GM18870 (cell line): ENCODE measurements around the gene KCNN1.
"Not testable (repeated sequence)": the region's sequence is repeated elsewhere in the genome, so short reads cannot be mapped to it uniquely, and the experiment has no call there.

Source experiments
- ATAC-seq: cut with Tn5 transposase; IDR thresholded peaks from one replicate; pipeline ENCODE4 v1.9.1; 2021; ENCODE audit warnings: moderate library complexity; ENCODE audit not compliant: unreplicated experiment

Gene KCNN1

DNA sequence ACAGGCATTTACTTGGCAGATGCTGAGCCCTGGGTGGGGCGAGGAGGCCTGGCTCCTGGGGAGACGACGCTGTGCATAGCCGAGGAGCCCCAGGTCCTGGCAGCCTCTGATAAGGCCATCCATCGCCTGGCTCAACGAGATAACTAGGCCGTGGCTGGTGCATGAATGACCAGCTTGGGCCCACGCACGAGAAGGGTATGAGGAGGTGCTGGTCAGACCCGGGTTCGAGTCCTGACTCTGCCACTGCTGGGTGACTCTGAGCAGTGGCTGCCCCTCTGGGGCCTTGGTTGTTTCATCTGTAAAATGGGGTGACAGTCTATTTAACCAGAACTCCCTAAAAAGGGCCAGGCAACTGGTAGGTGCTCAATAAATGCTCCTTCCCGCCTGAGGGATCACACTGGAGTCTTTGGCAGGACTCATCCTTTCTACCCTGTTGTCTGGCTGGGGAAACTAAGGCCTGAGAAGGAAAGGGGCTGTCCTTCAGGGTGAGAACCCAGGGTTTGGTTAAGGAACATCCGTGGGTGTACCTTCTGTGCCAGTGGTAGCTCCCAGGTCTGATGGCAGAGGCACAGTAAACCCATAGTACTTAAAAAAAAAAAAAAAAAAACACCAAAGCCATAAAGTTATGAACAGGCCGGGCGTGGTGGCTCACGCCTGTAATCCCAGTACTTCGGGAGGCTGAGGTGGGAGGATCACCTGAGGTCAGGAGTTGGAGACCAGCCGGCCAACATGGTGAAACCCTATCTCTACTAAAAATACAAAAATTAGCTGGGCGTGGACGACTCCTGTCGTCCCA is 33.0 kb downstream of the KCNN1 start:
- ATAC-seq: no peak

DNA sequence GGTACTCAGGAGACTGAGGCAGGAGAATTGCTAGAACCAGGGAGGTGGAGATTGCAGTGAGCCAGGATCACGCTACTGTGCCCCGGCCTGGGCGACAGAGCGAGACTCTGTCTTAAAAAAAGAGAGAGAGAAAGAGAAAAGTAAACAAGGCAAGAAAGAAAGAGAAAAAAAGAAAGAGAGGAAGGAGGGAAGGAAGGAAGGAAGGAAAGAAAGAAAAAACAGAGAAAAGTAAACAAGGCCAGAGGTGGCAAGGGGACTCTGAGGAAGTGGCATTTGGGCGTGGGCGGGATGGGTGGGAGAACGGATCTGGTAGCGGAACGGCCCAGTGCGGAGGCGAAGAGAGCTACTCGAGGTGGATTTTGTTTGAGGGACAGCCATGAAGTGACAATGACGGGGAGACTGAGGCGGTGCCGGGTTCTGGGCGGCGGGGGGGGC is 33.6 kb downstream of the KCNN1 start:
- ATAC-seq: no peak

DNA sequence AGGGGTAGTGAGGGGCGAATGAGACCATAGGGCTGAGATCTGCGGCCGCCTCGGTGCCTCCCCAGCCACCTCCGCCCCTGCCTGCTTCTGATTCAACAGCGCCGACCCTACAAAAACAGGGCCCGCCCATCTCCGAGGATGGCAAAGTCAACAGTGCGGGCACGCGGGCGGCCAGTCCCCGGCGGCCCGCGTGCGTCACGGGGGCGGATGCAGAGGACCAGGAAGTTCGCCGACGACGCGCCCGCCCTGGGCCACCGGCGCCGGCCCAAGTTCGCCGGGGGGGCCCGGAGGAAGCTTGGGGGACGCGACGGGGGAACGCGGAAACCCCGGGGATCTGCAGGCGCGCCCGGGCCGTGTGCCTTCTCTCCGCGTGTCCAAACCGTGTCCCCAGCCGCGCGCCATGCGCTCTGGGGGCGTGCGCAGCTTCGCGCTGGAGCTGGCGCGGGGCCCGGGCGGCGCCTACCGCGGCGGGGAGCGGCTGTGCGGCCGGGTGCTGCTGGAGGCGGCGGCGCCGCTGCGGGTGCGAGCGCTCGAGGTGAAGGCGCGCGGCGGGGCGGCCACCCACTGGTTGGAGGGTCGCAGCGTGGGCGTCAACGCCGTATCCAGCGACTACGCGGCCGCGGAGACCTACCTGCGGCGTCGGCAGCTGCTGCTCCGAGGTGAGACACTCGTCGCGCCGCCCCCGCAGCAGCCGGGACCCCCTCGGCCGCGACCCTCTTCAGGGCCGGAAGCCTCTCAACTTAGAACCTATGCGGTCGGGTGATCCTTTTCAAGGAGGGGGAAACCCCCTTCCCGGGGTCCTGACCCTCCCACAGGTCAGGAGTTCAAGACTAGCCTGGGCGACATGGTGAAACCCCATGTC is 34.2 kb downstream of the KCNN1 start:
- no peak for ATAC-seq

DNA sequence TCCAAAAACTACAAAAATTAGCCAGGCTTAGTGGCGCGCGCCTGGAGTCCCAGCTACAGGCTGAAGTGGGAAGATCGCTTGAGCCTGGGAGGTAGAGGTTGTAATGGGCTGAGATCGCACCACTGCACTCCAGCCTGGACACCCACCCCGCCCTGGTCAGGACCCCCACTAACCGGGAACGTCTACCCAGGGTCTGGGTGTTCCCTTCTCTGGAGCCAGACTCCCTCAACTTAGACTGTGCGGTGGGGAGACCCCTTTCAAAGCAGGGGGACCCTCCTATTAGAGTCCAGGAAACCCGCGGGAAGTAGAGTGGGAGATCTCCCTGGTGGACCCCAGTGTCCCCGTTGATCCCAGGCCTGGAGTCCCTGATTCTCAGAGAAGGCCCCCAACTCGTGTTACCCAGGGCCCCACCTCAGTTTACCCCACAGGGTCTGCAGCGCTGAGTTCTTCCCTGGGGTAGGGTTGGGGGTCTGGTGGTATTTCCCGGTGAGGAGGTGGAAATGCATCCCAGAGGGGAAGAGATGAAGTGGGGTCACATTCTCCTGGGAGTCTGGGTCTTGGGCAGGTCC is 35.0 kb downstream of the KCNN1 start:
- no peak for ATAC-seq

DNA sequence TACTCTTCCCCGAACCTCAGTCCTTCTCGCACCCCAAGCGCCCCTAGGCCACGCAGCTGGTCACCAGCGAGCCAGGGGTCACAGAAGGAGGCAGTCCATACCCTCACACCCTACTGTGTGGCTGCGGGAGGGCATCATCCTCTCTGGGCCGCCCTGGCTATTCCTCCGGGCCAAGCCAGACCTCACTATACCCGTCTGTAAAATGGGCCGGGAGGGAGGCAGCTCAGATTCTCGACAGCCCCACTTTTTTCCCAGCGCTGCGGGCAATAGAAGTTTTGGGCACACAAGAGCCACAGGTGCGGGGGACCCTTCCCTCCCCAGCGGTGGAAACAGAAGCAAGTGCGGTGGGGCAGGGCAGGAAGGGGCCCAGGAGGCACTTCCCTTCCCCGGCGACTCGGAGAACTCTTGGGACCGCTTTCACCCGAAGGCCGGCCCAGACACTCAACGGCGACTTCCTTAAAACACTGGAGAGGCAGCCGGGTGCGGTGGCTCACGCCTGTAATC is 35.5 kb downstream of the KCNN1 start:
- ATAC-seq: no peak

DNA sequence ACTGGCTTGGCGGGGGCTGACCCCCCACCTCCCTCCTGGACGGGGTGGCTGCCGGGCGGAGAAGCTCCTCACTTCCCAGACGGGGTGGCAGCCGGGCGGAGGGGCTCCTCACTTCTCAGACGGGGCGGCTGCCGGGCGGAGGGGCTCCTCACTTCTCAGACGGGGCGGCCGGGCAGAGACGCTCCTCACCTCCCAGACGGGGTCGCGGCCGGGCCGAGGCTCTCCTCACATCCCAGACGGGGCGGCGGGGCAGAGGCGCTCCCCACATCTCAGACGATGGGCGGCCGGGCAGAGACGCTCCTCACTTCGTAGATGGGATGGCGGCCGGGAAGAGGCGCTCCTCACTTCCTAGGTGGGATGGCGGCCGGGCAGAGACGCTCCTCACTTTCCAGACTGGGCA is 38.8 kb downstream of the KCNN1 start:
- not testable (repeated sequence) for ATAC-seq

DNA sequence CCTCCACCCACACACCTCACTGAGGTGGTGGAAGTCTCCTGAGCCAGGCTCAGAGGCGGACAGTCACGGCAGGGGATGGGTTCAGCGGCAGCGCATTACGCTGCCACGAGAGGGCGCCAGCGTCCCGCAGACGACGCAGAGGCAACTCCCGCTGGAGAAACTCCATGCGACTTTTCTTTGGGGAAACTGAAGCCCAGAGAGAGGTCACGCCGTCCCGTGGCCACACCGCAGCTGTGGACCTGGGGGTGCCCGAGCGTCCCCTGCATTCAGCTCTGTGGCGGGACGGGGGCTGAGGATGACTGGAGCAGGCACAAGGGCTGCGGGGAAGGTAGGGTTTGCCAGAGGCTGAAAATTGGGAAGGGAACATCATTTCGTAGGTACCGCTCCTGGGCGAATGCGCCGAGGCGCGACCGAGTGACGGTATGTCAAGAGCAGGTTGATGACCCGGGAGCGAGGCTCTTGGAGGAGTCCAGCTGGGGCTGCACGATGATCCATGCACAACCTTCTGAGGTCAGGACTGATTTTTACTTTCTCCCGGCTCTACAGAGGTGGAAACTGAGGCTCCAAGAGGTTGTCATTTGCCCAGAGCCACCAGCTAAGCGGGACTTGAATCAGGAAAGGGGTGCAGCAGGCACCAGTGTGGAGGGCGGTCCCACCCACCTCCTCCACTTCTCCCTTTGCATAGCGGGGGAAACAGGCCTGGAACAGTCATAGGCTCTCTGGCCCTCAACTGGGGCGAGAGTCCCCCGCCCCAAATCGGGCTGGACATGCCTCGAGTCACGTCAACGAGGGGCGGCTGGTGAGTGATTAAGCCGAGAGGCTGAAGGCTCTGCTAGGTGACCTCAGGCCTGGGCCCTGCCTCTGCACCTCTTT is 40.4 kb downstream of the KCNN1 start:
- ATAC-seq: peak; percentile 38

DNA sequence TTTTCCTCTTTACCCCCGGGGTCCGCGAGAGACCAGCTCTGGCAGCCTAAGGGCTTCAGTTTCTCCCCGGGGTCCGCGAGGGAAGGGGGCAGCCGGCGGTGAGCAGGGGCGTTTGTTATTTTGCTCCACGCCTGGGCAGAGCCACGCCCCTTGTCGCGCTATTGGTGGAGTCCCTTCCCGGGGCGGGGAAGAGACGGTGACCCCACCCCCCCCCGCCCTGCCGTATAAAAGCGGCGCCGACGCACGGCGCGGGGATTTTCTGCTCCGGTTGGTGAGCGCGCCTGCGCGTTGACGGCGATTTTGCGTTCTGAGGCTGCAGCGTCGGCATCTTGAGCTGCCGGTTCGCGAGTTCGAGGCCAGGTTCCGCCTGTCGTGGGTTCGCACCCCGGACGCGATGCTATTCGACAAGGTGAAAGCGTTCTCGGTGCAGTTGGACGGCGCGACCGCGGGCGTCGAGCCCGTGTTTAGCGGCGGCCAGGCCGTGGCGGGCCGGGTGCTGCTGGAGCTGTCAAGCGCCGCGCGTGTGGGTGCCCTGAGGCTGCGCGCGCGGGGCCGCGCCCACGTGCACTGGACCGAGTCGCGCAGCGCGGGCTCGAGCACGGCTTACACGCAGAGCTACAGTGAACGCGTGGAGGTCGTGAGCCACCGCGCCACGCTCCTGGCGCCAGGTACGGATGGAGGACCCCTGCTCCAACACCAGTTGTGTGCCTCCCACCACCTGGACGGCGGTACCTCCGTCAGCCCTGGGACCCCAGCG is 41.2 kb downstream of the KCNN1 start, which contains the start of gene ARRDC2:
TSS of gene ARRDC2 (plus strand) at position 254 of the 757 bp plus-strand sequence. CDS start at position 395, 141 bp downstream.
- ATAC-seq: peak; percentile 32

DNA sequence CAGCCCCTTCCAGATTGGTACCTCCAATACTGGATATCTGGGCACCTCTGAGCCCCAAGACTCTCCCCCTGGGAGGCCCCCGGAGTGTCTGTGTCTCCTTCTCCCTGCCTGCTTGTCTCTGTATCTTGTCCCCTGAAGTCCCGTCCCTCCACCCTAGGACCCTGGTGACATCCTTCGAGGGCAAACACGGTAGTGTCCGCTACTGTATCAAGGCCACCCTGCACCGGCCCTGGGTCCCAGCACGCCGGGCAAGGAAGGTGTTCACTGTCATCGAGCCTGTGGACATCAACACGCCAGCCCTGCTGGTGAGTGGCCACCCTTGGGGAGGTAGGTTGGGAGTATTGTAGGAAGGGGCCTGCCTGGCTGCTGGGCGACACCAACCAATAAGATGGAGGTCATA is 41.9 kb downstream of the KCNN1 start:
- no peak for ATAC-seq

DNA sequence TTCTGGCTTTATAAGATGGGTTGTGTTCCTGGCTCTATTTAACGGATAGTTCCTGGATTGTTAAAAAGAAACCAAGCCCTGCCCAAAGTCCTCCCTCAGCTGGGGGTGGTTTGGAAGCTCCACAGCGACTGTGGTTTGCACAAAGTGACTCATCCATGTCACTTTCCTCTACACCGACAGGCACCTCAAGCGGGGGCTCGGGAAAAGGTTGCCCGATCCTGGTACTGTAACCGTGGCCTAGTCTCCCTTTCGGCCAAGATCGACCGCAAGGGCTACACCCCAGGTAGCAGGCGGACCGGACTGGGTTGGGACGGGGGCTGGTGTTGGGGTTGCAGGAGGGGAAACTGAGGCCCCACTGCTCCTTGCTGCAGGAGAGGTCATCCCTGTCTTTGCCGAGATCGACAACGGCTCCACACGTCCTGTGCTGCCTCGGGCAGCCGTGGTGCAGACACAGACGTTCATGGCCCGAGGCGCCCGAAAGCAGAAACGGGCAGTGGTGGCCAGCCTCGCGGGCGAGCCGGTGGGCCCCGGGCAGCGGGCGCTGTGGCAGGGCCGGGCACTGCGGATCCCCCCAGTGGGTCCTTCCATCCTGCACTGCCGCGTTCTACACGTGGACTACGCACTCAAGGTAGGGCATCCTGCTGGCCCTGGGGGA is 42.6 kb downstream of the KCNN1 start:
- no peak for ATAC-seq

DNA sequence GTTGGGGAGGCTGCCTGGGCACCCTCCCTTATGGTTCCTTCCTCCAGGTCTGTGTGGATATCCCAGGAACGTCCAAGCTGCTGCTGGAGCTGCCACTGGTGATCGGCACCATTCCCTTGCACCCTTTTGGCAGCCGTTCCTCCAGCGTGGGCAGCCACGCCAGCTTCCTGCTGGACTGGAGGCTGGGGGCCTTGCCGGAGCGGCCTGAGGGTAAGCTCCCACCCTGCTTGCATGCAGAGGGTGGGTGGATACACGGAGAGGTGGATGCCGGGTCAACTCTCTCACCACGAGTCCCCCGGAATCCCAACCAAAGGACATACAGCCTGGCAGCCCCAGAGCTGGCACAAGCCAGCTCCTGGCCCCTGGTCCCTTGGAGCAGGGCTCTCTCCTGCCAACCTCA is 43.2 kb downstream of the KCNN1 start:
- no peak for ATAC-seq

DNA sequence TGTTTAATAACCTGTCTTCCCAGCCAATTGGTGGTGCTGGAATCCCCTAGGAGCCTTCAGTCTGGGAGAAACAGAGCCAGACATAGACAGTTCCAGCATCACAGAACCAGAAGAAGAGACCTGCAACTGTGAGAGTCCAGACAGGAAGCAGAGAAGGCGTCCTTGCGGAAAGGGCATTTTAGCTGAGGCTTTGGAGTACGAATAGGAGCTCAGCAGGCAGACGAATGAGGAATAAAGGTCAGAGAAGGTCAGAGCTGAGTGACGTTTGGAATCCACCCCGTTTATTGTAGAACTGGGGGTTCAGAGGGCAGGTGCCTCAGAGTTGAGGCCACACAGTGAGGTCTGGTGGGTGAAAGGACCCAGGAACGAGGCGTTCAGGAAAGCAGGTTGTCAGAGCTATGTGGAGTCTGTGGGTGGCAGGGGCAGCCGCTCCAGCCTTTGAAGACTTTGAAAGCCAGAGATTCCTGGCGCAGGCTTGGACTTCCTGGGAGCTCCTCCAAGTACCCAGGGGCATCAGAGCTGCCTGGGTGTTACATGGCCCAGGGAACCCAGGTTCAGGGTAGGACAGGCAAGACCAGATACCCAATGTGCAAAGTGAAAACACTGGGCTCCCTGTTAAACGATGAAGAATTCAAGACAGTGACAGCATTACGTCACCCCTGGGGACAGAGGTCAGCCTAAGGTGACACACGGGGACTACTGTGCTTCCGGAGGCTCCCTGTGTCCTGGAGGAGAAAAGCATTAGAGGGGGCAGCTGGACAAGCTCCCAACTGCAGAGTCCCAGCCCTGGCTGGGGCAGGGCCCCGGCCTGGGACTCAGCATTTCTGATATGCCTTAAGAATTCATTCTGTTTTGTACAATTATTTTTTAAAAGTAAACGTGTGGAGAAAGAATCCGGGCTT is 46.6 kb downstream of the KCNN1 start:
- ATAC-seq: no peak

DNA sequence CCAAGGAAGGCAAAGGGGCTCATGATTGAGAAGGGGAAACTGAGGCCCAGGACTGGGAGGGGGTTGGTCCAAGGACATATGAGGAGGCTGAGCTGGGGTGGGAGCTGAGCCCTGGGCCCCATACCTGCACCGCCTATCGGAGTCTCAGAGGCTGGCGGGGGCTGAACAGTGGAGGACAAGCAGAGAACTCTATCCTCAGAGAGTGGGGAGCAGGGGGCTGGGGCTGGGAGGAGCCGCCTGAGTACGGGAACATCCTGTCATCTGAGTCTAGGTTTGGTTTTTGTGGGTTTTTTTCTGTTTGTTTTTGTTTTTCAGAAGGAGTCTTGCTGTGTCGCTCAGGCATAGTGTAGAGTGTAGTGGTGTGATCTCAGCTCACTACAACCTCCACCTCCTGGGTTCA is 47.3 kb downstream of the KCNN1 start:
- no peak for ATAC-seq

DNA sequence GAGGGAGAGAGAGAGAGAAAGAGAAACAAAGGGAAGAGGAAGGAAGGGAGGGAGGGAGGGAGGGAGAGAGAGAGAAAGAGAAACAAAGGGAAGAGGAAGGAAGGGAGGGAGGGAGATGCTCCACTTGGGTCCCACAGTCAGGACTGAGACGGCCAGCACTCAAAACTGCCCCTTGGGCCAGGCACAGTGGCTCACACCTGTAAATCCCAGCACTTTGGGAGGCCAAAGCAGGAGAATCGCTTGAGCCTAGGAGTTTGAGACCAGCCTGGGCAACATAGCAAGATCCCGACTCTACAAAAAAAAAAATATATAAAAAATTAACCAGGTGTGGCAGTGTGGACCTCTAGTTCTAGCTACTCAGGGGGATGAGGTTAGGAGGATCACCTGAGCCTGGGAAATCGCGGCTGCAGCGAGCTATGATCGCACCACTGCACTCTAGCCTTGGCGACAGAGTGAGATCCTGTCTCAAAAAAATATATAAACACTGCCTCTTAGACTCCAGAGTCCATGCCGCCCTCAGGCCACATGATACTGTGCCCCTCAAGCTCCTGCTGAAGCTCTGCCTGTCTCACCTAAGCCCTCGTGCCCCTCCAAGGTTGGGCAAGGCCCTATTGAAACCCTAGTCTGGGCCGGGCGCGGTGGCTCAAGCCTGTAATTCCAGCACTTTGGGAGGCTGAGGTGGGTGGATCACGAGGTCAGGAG is 49.5 kb downstream of the KCNN1 start:
- ATAC-seq: no peak

DNA sequence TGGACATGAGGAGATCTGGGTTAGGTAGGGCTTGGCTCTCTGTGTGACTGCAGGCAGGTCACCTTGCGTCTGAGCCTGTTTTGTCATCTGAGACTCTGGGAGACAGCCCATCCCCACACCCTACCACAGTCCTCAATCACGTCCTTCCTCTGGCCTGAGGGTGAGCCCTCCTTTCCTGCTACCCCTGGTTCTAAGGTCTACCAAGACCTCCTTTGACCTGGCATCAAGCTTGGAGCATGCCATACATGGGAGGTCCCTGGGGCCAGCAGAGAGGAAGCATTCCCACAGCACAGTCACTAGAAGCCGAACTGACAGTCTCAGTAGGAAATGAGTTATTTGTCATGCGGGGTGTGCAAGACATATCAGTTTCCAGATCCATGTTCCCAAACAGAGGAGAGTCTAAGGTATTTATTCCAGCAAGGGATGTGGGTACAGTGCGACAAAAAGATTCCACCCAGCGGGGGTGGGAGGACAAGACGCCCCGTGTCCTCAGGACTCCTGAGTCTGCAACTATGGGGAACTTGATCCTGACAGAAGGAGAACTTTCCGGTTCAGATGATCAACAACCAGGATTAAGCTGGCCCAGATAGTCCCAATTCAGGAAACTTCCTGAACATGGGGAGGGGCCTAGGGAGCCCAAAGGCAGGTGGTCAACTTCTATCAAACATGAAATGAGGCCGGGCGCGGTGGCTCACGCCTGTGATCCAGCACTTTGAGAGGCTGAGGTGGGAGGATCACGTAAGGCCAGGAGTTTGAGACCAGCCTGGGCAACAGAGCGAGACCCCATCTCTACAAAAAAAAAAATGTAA is 50.6 kb downstream of the KCNN1 start:
- ATAC-seq: no peak

DNA sequence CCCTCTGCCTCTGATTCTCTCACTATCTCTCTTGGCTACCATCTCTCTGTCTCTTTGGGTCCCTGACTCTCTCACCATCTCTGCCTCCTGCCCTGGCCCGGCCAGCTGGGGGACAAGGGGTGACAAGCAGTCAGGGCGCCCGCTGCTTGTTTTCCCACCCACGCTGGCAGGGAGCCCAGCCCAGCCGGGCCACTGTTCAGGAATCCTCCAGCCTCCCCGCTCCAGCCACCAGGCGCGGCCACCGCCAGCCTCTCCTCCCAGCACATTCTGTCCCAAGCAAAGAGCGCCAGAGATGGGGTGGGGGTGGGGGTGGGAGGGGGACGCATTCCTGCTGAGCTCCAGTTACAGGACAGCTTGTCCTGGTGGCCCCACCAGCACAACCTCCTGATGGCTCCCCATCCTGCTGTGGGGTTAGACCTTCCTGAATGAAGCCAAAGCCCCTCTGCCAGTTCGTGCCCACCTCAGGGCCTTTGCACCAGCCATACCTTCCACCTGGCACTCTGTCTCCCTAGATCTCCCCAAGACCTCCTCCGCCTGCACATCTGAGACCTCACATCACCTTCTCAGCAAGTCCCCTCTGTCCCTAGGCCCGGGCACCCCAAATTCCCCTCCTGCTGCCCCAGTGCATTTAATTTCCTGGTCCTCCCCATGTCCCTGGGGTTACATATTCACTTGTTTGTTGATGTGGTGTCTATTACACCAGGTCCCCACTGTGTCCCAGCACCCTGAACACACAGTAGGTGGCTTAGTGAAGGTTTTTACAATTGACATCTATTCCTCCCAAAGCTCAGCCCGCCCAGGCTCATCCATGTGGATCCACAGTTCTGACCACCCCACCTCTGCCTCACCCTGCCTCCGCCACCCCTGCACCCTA is 53.5 kb downstream of the KCNN1 start:
- no peak for ATAC-seq
